IMR-90 (cell line): ENCODE measurements around the gene MAOA. TPM values are rescaled to one million over a fixed set of nuclear protein-coding genes. Genes with fewer than 3 reads are reported as not detected.

Experiments used
- ATAC-seq: fragments of 200-7000 bp; cut with Tn5 transposase; 2 replicates; pipeline ENCODE4 v1.9.1; 2020; ENCODE audit warnings: low read depth, mild to moderate bottlenecking, moderate library complexity
- BruUV-seq: library from RNA; stranded (reverse); fragments of 400-500 nt; replicated peaks from 2 replicates; lab custom pipeline; 2021; lab: Mats Ljungman, UMichigan
- CTCF ChIA-PET: fragments of 300-600 bp; formaldehyde crosslinking; extraction: SDS; loops from one replicate; lab custom pipeline; 2021; ENCODE audit warnings: antibody characterized with exemption; lab: Yijun Ruan, JAX
- POLR2A ChIA-PET: fragments of 300-600 bp; sonication (Branson Sonifier 250); formaldehyde crosslinking; loops from one replicate; lab custom pipeline; 2022; ENCODE audit warnings: antibody characterized with exemption; ENCODE audit not compliant: unreplicated experiment; lab: Charles Lee
- DNase-seq: peaks from one replicate; pipeline ENCODE4 v3.0.0; 2013
- H2AFZ ChIP-seq: replicated peaks from 2 replicates; pipeline ENCODE3; 2013; ENCODE audit warnings: low read length, mild to moderate bottlenecking; ENCODE audit not compliant: poor library complexity
- H2AK5ac ChIP-seq: 2 replicates; pipeline ENCODE4 v1.6.1; 2013; ENCODE audit warnings: low read depth, low read length, inconsistent platforms
- H2AK9ac ChIP-seq: replicated peaks from 2 replicates; pipeline ENCODE3; 2013; ENCODE audit warnings: mild to moderate bottlenecking, low read depth, low read length, moderate library complexity; ENCODE audit not compliant: poor library complexity
- H2BK120ac ChIP-seq: 2 replicates; pipeline ENCODE4 v1.6.1; 2013; ENCODE audit warnings: low read depth, low read length, inconsistent platforms
- H2BK15ac ChIP-seq: 3 replicates; pipeline ENCODE4 v1.6.1; 2013; ENCODE audit warnings: low read depth, low read length, inconsistent platforms
- H2BK20ac ChIP-seq: 2 replicates; pipeline ENCODE4 v1.6.1; 2013; ENCODE audit warnings: low read depth, mild to moderate bottlenecking, inconsistent platforms, low read length, moderate library complexity
- H2BK5ac ChIP-seq: 2 replicates; pipeline ENCODE4 v1.6.1; 2013; ENCODE audit warnings: mild to moderate bottlenecking, low read depth, low read length, inconsistent platforms; ENCODE audit not compliant: poor library complexity, severe bottlenecking
- H3K14ac ChIP-seq: replicated peaks from 2 replicates; pipeline ENCODE4 v1.6.1; 2013; ENCODE audit warnings: low read depth, low read length, inconsistent platforms
- H3K18ac ChIP-seq: 2 replicates; pipeline ENCODE4 v1.6.1; 2013; ENCODE audit warnings: low read depth, low read length, control low read depth
- H3K23ac ChIP-seq: 2 replicates; pipeline ENCODE4 v1.6.1; 2013; ENCODE audit warnings: low read depth, low read length, inconsistent platforms
- H3K27ac ChIP-seq: 2 replicates; pipeline ENCODE4 v1.5.1; 2013; ENCODE audit warnings: mild to moderate bottlenecking, control low read depth, low read length; ENCODE audit not compliant: insufficient read depth
- H3K27me3 ChIP-seq: 2 replicates; pipeline ENCODE4 v1.6.1; 2013; ENCODE audit warnings: low read length; ENCODE audit not compliant: control insufficient read depth, insufficient read depth
- H3K36me3 ChIP-seq: 2 replicates; pipeline ENCODE4 v1.6.1; 2013; ENCODE audit warnings: low read length, mixed read lengths; ENCODE audit not compliant: control insufficient read depth, insufficient read depth
- H3K4ac ChIP-seq: 2 replicates; pipeline ENCODE4 v1.6.1; 2013; ENCODE audit warnings: low read depth, low read length, inconsistent platforms
- H3K4me1 ChIP-seq: 2 replicates; pipeline ENCODE4 v1.6.1; 2013; ENCODE audit warnings: low read length, mixed read lengths; ENCODE audit not compliant: control insufficient read depth, insufficient read depth
- H3K4me2 ChIP-seq: 2 replicates; pipeline ENCODE4 v1.6.1; 2013; ENCODE audit warnings: low read depth, mild to moderate bottlenecking, control low read depth, low read length, moderate library complexity
- H3K4me3 ChIP-seq: 2 replicates; pipeline ENCODE4 v1.5.1; 2013; ENCODE audit warnings: low read depth, mild to moderate bottlenecking, control low read depth, low read length, moderate library complexity; ENCODE audit not compliant: insufficient read depth
- H3K56ac ChIP-seq: 2 replicates; pipeline ENCODE4 v1.6.1; 2013; ENCODE audit warnings: low read length, inconsistent platforms; ENCODE audit not compliant: insufficient read depth; ENCODE audit errors: extremely low read depth
- H3K79me1 ChIP-seq, 2 experiments: 2 replicates each; pipeline ENCODE4 v1.6.1; 2013; ENCODE audit warnings: low read length in 2 of 2, inconsistent platforms in 1 of 2, low read depth in 1 of 2
- H3K9ac ChIP-seq: 2 replicates; pipeline ENCODE4 v1.6.1; 2013; ENCODE audit warnings: low read depth, low read length, control low read depth
- H3K9me1 ChIP-seq: 2 replicates; pipeline ENCODE4 v1.6.1; 2013; ENCODE audit warnings: low read length, inconsistent platforms; ENCODE audit not compliant: insufficient read depth
- H3K9me3 ChIP-seq: 2 replicates; pipeline ENCODE4 v1.6.1; 2013; ENCODE audit warnings: low read length; ENCODE audit not compliant: control insufficient read depth, insufficient read depth
- H4K20me1 ChIP-seq: 2 replicates; pipeline ENCODE4 v1.6.1; 2013; ENCODE audit warnings: low read length, inconsistent platforms; ENCODE audit not compliant: insufficient read depth
- H4K5ac ChIP-seq: 2 replicates; pipeline ENCODE4 v1.6.1; 2013; ENCODE audit warnings: mild to moderate bottlenecking, low read depth, low read length, control low read depth
- H4K8ac ChIP-seq, 2 experiments: 2 replicates each; pipeline ENCODE4 v1.6.1; 2013; ENCODE audit warnings: low read depth in 2 of 2, low read length in 2 of 2, control low read depth in 1 of 2, inconsistent platforms in 1 of 2
- H4K91ac ChIP-seq: 2 replicates; pipeline ENCODE4 v1.6.1; 2013; ENCODE audit warnings: low read depth, low read length, inconsistent platforms; ENCODE audit not compliant: insufficient read depth
- BHLHE40 ChIP-seq: fragments of 150-350 bp; IDR thresholded peaks from 2 replicates; pipeline ENCODE4 v1.6.1; 2016; ENCODE audit warnings: mild to moderate bottlenecking, low read depth, low read length
- CEBPB ChIP-seq: IDR thresholded peaks from 2 replicates; pipeline ENCODE4 v1.6.1; 2012; ENCODE audit warnings: low read depth, low read length, improper control_type of control experiment
- CHD1 ChIP-seq: IDR thresholded peaks from 2 replicates; pipeline ENCODE4 v1.6.1; 2012; ENCODE audit warnings: low read depth, low read length, improper control_type of control experiment
- FOS ChIP-seq: fragments of 150-350 bp; IDR thresholded peaks from 2 replicates; pipeline ENCODE4 v1.6.1; 2016; ENCODE audit warnings: low read depth, low read length
- MAFK ChIP-seq: IDR thresholded peaks from 2 replicates; pipeline ENCODE4 v1.6.1; 2012; ENCODE audit warnings: low read depth, low read length, improper control_type of control experiment
- MAZ ChIP-seq: IDR thresholded peaks from 2 replicates; pipeline ENCODE4 v1.6.1; 2012; ENCODE audit warnings: low read depth, mild to moderate bottlenecking, low read length, improper control_type of control experiment, moderate library complexity, borderline replicate concordance
- MXI1 ChIP-seq: IDR thresholded peaks from 2 replicates; pipeline ENCODE4 v1.6.1; 2012; ENCODE audit warnings: low read depth, mild to moderate bottlenecking, low read length, moderate library complexity, borderline replicate concordance
- NFE2L2 ChIP-seq: fragments of 150-350 bp; IDR thresholded peaks from 2 replicates; pipeline ENCODE4 v1.6.1; 2016; ENCODE audit warnings: low read depth, mild to moderate bottlenecking, low read length
- POLR2A ChIP-seq: IDR thresholded peaks from 2 replicates; pipeline ENCODE4 v1.6.1; 2012; ENCODE audit warnings: mild to moderate bottlenecking, low read depth, low read length
- RAD21 ChIP-seq: IDR thresholded peaks from 2 replicates; pipeline ENCODE4 v1.6.1; 2012; ENCODE audit warnings: low read length, improper control_type of control experiment
- RCOR1 ChIP-seq: IDR thresholded peaks from 2 replicates; pipeline ENCODE4 v1.6.1; 2012; ENCODE audit warnings: mild to moderate bottlenecking, low read length, improper control_type of control experiment; ENCODE audit not compliant: insufficient replicate concordance
- RFX5 ChIP-seq: IDR thresholded peaks from 2 replicates; pipeline ENCODE4 v1.8.0; 2012; ENCODE audit warnings: low read depth, mild to moderate bottlenecking, low read length, moderate library complexity
- SMC3 ChIP-seq: fragments of 150-350 bp; IDR thresholded peaks from 2 replicates; pipeline ENCODE4 v1.6.1; 2016; ENCODE audit warnings: low read depth, mild to moderate bottlenecking, antibody characterized with exemption, low read length, moderate library complexity
- WGBS, 2 experiments: methylation state at CpG; one replicate each; pipeline versions ENCODE4 v1.1.5 to v1.1.7; 2013; ENCODE audit warnings: missing lambda C conversion rate in 2 of 2; ENCODE audit not compliant: insufficient read length in 1 of 2; ENCODE audit errors: extremely low coverage in 2 of 2; 5-methylcytosine and 5-hydroxymethylcytosine counted together
- dilution Hi-C: fragments of 300-500 bp; cut with HindIII; formaldehyde crosslinking; loops from one replicate; pipeline ENCODE4 v1.14.3; 2018; ENCODE audit warnings: low sequenced_read_pairs; ENCODE audit not compliant: unreplicated experiment
- in situ Hi-C: fragments of 300-500 bp; cut with MboI; formaldehyde crosslinking; loops from 3 replicates; pipeline ENCODE4 v1.14.3; 2019; ENCODE audit warnings: low sequenced_read_pairs, inconsistent platforms, mixed read lengths
- intact Hi-C: fragments of 100-400 bp; cut with micrococcal nuclease; formaldehyde crosslinking; loops from 2 replicates; pipeline ENCODE4 v1.10.0; 2022
- polyA plus RNA-seq, 3 experiments: library from polyadenylated mRNA; depleted of rRNA; stranded (reverse); fragments of >200 nt; gene quantifications; 2 replicates each; pipeline ENCODE4 v1.2.3, GENCODE V29; 2012; ENCODE audit warnings: low replicate concordance in 1 of 3
- total RNA-seq: library from RNA; depleted of rRNA; stranded (reverse); fragments of >200 nt; gene quantifications from 2 replicates; pipeline ENCODE4 v1.2.3, GENCODE V29; 2012
- TF ChIP-seq, protein P1 (sequence below): conservative IDR thresholded peaks from 2 replicates; pipeline ENCODE4 v1.5.1; 2012; ENCODE audit warnings: mild to moderate bottlenecking, low read depth, low read length, improper control_type of control experiment
- TF ChIP-seq, protein P2 (sequence below): fragments of 150-350 bp; IDR thresholded peaks from 2 replicates; pipeline ENCODE4 v1.6.1; 2016; ENCODE audit warnings: low read depth, mild to moderate bottlenecking, low read length, moderate library complexity, borderline replicate concordance
- TF ChIP-seq, protein P3 (sequence below): fragments of 150-350 bp; IDR thresholded peaks from 2 replicates; pipeline ENCODE4 v1.6.1; 2017; ENCODE audit warnings: mild to moderate bottlenecking, antibody characterized with exemption, low read length, low read depth

Gene MAOA
- total and polyA plus RNA-seq, 2 of the 4 experiments (the other 2 are of a cell fraction) = 0.14 to 0.36 TPM

DNA sequence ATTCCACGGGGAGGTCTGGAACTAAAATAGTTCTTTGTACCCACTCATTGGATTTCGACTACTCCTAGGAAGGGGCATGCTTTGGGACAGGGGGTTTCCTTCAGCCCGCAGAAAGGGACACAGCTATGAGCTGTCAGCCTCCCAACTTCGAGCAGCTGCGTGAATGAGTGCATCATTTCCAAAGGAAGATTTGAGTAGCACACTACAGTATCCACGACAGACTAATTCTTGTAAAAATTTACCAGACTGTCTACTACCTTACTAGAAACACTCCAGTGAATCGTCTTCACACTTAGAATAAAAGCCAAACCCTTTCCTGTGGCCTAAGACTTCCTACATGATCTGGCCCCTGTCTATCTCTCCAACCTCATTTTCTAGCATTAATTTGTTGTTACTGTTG is 101.9 kb downstream of the MAOA start:
- WGBS, 2 experiments = no CpG with 5 or more reads among the region's 7 CpGs

More for the DNA sequence above, 101.9 kb downstream of the MAOA start:
- Histone ChIP-seq H3K9me1 (no peaks in the 10 kb centered on the region), H3K27ac (no peak overlapping the region), H4K20me1 (no peaks in the 10 kb centered on the region), H2BK5ac (no peak overlapping the region), H4K8ac (no peak overlapping the region), H4K5ac (no peak overlapping the region), H3K23ac (no peak overlapping the region), H3K4me1 (no peaks in the 10 kb centered on the region), H2AFZ (no peak overlapping the region), H3K4ac (no peak overlapping the region), H4K91ac (no peak overlapping the region), H3K14ac (no peak overlapping the region), H2BK20ac (no peak overlapping the region), H2BK120ac (no peak overlapping the region), H3K9me3 (no peaks in the 10 kb centered on the region), H2AK5ac (no peak overlapping the region), H3K79me1 (no peaks in the 10 kb centered on the region), H3K4me2 (no peak overlapping the region), H2BK15ac (no peak overlapping the region), H2AK9ac (no peak overlapping the region), H3K36me3 (no peaks in the 10 kb centered on the region), H3K18ac (no peak overlapping the region), H3K56ac (no peak overlapping the region), H3K27me3 (peaks cover 3% of the 10 kb centered on the region), H3K4me3 (no peak overlapping the region), H3K9ac (no peak overlapping the region)
- in situ Hi-C loops (no loop called here), intact Hi-C loops (no loop called here), dilution Hi-C loops (no loop called here)
- TF ChIP-seq RCOR1 (no peak), SMC3 (no peak), MAZ (no peak), RAD21 (no peak), MXI1 (no peak), POLR2A (no peak), NFE2L2 (no peak), CHD1 (no peak), CEBPB (no peak), BHLHE40 (no peak), RFX5 (no peak), MAFK (no peak), FOS (no peak)
- TF ChIP-seq, protein P1, sequence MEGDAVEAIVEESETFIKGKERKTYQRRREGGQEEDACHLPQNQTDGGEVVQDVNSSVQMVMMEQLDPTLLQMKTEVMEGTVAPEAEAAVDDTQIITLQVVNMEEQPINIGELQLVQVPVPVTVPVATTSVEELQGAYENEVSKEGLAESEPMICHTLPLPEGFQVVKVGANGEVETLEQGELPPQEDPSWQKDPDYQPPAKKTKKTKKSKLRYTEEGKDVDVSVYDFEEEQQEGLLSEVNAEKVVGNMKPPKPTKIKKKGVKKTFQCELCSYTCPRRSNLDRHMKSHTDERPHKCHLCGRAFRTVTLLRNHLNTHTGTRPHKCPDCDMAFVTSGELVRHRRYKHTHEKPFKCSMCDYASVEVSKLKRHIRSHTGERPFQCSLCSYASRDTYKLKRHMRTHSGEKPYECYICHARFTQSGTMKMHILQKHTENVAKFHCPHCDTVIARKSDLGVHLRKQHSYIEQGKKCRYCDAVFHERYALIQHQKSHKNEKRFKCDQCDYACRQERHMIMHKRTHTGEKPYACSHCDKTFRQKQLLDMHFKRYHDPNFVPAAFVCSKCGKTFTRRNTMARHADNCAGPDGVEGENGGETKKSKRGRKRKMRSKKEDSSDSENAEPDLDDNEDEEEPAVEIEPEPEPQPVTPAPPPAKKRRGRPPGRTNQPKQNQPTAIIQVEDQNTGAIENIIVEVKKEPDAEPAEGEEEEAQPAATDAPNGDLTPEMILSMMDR = no peak
- TF ChIP-seq, protein P2, sequence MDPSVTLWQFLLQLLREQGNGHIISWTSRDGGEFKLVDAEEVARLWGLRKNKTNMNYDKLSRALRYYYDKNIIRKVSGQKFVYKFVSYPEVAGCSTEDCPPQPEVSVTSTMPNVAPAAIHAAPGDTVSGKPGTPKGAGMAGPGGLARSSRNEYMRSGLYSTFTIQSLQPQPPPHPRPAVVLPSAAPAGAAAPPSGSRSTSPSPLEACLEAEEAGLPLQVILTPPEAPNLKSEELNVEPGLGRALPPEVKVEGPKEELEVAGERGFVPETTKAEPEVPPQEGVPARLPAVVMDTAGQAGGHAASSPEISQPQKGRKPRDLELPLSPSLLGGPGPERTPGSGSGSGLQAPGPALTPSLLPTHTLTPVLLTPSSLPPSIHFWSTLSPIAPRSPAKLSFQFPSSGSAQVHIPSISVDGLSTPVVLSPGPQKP = no peak
- TF ChIP-seq, protein P3, sequence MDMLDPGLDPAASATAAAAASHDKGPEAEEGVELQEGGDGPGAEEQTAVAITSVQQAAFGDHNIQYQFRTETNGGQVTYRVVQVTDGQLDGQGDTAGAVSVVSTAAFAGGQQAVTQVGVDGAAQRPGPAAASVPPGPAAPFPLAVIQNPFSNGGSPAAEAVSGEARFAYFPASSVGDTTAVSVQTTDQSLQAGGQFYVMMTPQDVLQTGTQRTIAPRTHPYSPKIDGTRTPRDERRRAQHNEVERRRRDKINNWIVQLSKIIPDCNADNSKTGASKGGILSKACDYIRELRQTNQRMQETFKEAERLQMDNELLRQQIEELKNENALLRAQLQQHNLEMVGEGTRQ = no peak
- POLR2A ChIA-PET = no interaction called here
- ATAC-seq (no peak), DNase-seq (no peak)
- BruUV-seq = no TSS peak
- CTCF ChIA-PET = no interaction called here
